Right renal pelvis (tissue), 4 donors: ENCODE results near the gene NELFE. TPM values are rescaled to one million over a fixed set of nuclear protein-coding genes. Genes with fewer than 3 reads are reported as not detected.
A peak's percentile ranks its signal among the peaks of the same experiment; 100 is the strongest.
"Not testable (repeated sequence)": the region's sequence is repeated elsewhere in the genome, so short reads cannot be mapped to it uniquely, and the experiment has no call there.

Experiments
- DNase-seq, 4 donors: peaks; one replicate each; pipeline ENCODE4 v3.0.0-alpha.2; 2013; ENCODE audit warnings: low read depth in 4 of 4, low spot score in 3 of 4, missing footprints in 1 of 4
- polyA plus RNA-seq, 4 donors: library from polyadenylated mRNA; unstranded; fragments of 120-200 nt; gene quantifications; one replicate each; pipeline ENCODE4 v1.2.1, GENCODE V29; 2013; ENCODE audit not compliant: insufficient read length in 4 of 4

Gene NELFE, protein sequence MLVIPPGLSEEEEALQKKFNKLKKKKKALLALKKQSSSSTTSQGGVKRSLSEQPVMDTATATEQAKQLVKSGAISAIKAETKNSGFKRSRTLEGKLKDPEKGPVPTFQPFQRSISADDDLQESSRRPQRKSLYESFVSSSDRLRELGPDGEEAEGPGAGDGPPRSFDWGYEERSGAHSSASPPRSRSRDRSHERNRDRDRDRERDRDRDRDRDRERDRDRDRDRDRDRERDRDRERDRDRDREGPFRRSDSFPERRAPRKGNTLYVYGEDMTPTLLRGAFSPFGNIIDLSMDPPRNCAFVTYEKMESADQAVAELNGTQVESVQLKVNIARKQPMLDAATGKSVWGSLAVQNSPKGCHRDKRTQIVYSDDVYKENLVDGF
- 100 to 1,000 TPM in 1 of 4 donors, 10 to 100 TPM in 3; 88.2 to 102 (median 92.2) TPM for polyA plus RNA-seq

DNA sequence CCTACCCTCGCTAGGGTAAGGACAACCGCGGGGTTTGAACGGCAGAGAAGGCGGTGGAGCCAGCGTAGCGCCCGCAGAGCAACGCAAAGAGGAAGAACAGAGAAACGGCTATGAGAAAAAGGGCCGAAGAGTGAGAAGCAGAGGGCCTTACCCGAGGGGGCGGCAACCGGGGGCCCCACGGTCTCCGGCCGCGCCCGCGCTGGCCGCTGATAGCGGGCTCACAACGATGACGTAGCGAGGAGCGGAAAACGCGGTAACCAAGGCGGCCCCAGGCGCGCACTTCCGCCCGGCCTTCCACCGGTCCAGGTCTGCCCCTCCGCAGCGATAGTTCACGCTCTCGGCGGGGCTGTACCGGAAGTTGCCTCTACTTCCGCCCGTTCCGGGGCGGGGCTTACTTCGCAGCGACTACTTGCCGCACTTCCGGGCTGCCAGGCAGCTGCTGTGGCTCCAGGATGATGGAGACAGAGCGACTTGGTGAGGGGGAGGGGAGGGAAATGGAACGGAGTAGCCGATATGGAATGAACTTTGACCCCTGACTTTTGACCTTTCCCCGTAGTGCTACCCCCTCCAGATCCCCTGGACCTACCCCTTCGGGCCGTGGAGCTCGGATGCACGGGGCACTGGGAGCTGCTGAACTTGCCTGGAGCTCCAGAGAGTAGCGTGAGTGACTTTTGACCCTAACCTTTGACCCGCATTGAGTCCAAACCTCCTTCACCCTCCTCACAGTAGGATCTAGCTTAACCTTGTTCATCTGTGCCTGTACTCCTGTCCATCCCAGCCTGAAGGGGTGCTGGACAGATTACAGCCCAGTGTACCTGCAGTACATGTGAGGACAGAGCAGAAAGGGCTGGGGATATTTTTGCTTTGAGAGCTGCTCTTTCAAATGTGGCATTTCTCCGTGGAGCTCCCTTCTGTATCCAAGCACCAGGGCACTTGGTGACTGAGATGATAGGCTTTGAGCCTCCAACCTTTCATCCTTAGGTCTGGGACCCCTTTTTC is at the start of gene NELFE, which contains the start of gene SKIC2:
Gene NELFE, minus strand, starts transcription at position 231 of the 999 bp plus-strand sequence. CDS start 525 bp downstream, outside the sequence.
Gene SKIC2, plus strand, starts transcription at position 435 of the 999 bp plus-strand sequence. Its CDS starts 18 bp downstream, at position 453.
- DNase-seq = peak; percentile 95 to 98 (median 96)

DNA sequence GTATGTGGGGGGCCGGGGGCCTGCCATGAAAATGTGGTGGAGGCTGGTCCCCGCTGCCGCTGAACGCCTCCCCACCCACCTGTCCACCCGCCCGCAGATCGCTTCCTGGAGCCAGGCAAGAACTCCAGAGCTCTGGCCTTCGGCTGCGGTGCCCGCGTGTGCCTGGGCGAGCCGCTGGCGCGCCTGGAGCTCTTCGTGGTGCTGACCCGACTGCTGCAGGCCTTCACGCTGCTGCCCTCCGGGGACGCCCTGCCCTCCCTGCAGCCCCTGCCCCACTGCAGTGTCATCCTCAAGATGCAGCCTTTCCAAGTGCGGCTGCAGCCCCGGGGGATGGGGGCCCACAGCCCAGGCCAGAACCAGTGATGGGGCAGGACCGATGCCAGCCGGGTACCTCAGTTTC is 49.3 kb upstream of the NELFE start:
- not testable (repeated sequence) for DNase-seq

DNA sequence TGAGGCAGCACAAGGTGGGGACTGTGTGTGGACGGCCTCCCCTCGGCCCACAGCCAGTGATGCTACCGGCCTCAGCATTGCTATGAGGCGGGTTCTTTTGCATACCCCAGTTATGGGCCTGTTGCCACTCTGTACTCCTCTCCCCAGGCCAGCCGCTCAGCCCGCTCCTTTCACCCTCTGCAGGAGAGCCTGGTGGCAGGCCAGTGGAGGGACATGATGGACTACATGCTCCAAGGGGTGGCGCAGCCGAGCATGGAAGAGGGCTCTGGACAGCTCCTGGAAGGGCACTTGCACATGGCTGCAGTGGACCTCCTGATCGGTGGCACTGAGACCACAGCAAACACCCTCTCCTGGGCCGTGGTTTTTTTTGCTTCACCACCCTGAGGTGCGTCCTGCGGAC is 48.3 kb upstream of the NELFE start:
- not testable (repeated sequence) for DNase-seq

DNA sequence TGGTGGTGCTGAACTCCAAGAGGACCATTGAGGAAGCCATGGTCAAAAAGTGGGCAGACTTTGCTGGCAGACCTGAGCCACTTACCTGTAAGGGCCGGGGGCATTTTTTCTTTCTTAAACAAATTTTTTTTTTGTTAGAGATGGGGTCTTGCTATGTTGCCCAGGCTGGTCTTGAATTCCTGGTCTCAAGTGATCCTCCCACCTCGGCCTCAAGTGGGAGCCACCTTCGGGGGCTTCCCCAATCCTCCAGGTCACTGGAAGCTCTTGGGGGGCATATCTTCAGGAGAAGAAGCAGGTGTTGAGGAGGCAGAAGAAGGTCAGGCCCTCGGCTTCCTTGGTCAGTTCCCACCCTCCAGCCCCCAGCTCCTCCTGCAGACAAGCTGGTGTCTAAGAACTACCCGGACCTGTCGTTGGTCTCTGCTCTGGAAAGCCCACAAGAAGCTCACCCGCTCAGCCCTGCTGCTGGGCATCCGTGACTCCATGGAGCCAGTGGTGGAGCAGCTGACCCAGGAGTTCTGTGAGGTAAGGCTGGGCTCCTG is 47.3 kb upstream of the NELFE start:
- not testable (repeated sequence) for DNase-seq

DNA sequence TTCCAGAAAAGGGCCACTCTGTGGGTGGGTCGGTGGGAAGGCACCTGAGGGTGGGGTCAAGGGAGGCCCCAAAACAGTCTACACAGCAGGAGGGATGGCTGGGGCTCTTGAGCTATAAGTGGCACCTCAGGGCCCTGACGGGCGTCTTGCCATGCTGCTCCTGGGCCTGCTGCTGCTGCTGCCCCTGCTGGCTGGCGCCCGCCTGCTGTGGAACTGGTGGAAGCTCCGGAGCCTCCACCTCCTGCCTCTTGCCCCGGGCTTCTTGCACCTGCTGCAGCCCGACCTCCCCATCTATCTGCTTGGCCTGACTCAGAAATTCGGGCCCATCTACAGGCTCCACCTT is 46.7 kb upstream of the NELFE start:
- DNase-seq = not testable (repeated sequence)

DNA sequence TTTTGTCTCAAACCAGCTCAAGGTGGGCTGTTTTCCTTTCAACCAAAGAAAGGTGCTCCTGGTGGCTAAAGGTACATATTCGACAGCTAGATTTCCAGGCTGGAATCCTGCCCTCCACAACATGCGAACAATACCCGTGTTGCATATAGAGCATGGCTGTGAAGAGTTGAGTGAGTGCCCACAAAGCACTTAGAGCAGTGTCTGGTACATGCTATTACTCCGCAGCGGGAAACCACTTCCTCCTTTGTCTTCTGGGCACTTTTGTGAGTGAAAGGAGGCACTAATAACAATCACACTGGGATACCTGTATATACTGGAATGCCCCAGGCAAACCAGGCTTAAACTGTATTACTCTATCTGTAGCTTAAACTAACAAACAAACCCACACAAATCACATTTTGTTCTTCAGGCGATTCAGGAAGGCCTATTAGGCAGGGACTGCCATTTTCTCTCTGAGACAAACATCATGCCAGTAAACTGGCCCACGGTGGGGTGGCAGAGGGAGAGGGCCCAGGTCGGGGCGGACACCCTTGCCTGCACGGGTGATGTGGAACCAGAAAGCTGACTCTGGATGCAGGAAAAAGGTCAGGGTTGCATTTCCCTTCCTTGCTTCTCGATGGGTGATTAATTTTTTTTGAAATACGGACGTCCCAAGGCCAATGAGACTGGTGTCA is 46.2 kb upstream of the NELFE start:
- DNase-seq = not testable (repeated sequence)

DNA sequence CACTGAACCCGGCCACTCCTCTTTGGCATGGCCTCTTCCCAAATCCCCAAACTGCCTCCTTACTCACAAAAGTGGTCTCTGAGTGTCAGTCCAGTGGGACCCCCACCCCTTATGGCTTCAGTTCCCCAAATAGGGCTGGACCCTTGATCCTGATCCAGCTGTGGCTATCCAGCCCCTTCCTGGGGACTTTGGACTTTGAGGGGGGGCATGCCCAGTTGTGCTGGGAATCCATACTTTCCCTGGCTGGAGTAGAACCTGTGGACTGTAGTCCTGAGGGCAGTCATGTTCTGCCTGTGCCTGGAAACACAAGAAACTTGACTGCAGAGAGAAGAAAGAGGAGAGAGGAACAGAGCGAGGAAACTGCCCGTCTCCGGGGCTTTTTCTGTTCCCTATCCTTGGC is 45.6 kb upstream of the NELFE start:
- DNase-seq = not testable (repeated sequence)

DNA sequence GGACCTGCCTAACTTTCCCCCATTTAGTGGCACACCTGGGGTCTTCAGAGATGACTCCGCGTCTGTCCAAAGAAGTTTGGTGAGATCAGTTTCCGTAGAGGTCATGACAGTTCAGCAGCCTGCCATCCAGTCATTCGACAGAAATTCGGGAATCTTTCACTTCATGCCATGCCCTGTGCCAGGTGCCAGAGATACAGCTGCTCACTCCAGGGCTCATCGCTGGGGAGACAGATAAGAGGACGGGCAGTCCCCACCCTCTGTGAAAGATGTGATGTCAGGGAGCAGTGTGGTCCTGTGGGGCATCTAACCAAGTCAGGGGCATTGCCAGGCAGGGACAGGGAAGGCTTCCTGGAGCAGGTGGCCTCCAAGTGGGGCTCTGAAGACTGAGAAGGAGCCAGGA is 44.5 kb upstream of the NELFE start:
- DNase-seq = not testable (repeated sequence)

DNA sequence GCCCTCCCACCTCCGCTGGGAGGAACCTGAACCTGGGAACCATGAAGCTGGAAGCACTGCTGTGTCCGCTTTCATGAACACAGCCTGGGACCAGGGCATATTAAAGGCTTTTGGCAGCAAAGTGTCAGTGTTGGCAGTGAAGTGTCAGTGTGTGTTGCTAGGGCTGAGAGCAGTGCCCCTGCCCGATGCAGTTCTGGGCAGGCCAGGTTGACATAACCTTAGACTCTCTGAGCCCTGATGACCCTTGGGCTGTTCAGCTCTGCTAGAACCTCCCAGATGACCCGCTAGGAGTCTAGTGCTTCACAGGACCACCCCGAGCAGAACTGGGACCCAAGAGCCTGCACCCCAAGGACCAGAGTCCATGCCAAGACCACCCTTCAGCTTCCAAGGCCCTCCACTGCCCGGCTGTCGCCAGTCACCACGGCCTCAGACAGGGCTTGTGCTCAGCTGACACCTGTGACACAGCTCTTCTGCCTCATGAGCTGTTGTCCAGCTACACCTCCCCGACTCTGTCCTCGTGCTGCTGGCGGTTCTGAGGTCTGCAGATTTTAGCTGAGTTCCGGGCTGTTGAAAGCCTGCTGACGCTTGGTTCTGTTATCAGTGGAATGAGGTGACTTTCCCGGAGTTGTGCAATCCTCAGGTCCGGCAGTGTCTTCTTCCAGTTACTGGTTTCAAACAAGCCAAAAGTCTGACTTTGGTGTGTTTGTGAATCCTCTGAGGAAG is 43.9 kb upstream of the NELFE start:
- not testable (repeated sequence) for DNase-seq

DNA sequence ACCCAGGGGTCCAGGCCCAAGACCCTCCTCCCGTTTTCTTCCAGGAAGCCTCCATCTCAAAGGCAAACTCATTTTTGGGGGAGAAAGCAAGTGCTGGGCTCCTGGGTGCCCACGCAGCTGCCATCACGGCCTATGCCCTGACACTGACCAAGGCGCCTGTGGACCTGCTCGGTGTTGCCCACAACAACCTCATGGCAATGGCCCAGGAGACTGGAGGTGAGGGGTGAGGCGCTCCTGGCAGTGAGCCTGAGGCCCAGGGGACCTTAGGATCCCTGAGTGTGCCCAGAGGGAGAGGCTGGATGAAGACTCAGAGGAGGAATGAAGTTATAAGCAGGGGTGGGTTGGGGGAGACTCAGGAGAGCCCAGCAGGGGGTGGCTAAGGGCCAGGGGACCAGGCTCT is 37.6 kb upstream of the NELFE start:
- not testable (repeated sequence) for DNase-seq

DNA sequence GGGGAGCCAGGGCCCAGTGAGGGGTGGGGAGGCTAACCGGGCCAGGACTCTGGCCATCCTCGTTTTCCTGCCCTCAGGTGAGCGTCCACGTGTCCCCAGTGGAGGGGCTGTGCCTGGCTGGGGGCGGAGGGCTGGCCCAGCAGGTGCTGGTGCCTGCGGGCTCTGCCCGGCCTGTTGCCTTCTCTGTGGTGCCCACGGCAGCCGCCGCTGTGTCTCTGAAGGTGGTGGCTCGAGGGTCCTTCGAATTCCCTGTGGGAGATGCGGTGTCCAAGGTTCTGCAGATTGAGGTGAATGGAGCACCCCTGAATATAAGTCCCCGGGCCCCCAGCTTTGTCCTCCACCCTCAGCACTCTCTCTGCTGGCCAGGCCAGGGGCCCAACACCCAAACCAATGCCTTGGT is 35.6 kb upstream of the NELFE start:
- DNase-seq = not testable (repeated sequence)

DNA sequence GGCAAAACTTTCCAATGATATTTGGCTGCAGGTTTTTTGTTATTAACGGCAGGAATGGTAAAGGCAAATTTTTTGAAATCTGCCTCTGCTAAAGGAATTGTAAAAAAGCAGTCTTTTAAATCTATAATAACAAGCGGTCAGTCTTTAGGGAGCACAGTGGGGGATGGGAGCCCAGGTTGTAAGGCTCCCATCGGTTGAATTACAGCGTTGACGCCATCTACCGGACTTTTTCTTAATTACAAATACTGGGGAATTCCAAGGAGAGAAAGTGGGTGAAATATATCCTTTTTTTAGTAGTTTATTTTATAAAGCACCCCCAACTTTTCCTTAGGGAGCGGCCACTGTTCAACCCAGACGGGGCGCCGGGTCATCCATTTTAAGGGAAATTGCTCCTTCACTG is 30.6 kb upstream of the NELFE start:
- DNase-seq = not testable (repeated sequence)

DNA sequence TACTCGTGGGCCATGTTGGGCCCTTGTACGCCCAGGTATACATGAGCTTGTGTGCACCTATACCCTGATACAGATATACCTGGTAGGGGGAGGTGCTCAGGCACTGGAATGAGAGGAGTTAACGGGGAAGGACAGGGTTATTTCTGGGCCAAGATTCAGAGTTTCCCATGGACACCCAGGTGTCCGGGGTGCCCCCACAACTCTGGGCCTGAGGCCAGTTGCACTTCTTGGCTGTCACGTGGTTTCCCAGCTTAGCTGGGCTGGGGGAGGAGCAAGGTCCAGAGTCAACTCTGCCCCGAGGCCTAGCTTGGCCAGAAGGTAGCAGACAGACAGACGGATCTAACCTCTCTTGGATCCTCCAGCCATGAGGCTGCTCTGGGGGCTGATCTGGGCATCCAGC is 23.0 kb upstream of the NELFE start, which contains the start of gene C4A:
Gene C4A, plus strand, starts transcription at position 314 of the 400 bp plus-strand sequence. Its CDS starts 51 bp downstream, at position 365.
- DNase-seq = not testable (repeated sequence)

DNA sequence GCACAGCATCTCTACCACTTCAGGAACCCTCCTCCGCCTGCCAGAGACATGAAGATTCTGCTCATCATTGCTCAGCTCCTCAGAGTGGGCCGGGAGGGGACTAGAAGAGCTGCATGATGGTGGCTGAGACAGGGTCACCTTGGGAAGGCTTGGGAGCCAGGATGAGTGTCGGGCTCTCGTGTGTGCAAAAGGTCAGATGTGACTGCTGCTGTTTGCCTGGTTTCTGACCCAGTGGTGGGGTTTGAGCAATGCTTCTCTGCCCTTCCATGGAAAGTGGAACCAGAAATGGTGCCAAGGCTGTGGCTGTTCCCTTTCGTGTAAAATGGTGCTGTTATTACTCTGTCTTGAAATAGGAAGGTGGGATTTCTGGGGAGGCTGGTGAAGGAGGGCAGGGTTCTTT is 22.2 kb upstream of the NELFE start:
- not testable (repeated sequence) for DNase-seq

DNA sequence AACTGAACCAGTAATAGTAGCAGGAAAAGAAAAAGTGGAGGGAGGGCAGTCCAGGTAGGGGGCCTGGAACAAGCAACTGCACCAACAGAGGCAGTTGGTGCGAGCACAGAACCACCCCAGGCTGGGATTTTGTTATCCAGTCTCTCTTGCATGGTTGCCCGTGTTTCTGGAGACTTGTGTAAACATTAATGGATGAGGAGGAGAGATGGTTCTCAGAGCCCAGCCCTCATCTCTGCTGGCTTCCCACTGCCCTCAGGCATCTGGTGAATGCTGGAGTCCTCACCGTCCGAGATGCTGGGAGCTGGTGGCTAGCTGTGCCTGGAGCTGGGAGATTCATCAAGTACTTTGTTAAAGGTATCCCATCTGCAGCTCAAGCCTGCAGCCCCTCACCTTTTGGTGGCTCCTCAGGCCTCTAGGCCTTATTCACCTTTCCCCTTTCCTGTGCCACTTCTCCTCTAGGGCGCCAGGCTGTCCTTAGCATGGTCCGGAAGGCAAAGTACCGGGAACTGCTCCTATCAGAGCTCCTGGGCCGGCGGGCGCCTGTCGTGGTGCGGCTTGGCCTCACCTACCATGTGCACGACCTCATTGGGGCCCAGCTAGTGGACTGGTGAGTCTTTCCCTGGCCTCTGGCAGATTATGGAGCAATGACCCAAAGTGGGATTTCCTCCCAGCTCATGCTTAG is 21.6 kb upstream of the NELFE start:
- not testable (repeated sequence) for DNase-seq

DNA sequence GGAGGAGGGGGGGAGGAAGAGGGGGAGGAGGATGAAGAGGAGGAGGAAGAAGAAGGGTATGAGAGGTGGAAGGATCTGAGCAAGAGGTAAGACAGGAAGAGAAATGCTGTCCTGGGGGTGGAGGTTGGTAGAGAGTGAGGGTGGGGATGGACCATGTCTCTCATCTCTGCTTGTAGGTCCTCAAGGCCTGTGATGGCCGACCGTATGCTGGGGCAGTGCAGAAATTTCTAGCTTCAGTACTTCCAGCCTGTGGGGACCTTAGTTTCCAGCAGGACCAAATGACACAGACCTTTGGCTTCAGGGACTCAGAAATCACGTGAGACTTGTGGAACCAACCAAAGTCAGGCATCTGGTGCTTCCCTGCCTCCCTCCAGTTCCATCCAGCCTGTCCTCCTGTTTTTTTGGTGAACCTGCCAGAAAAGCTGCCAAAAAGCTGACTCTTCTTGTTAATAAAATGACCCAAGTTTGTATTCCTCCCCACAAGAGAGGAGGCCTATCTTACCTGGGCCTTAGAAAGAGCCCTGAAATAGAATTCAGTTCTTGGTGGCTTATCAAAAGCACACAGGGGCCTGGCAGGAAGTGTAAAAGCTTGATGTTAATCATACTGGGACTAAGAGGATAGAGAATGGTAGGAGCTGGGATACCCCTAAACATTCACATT is 20.6 kb upstream of the NELFE start:
- DNase-seq = no peak

DNA sequence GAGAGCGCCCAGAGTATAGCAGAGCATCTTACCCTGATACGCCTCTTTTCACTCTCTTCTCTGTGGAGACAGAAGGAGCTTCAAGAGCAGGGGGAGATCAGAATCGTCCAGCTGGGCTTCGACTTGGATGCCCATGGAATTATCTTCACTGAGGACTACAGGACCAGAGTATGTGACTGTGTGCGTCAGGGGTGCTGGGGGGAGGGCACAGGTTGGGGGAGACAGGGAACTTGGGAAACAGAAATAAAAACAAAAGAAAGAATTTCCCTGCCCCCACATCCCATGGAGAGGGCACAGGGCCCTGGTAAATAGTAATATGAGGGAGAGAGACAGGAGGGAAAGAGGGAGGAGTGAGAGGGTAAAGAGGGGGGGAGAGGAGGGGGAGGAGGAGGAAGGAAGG is 20.1 kb upstream of the NELFE start:
- DNase-seq = no peak

DNA sequence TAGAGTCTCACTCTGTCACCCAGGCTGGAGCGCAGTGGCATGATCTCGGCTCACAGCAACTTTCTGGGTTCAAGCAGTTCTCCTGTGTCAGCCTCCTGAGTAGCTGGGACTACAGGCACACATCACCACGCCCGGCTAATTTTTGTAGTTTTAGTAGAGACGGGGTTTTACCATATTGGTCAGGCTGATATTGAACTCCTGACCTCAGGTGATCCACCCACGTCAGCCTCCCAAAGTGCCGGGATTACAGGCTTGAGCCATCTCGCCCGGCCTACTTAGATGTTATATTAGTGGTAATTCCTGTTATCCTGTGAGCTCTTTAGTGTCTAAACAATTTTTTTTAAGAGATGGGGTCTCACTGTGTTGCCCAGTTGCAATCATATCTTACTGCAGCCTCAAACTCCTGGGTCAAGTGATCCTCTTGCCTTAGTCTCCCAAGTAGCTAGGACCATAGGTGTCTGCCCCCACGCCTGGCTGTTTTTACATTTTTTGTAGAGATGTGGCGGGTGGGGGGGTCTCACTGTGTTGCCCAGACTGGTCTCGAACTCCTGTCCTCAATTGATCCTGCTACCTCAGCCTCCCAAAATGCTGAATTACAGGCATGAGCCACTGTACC is 19.2 kb upstream of the NELFE start:
- no peak for DNase-seq
